ENCODE measurements around the gene MFNG. TPM values are rescaled to one million over a fixed set of nuclear protein-coding genes. Genes with fewer than 3 reads are reported as not detected.

The MFNG gene
- total and polyA plus RNA-seq, 2 donors (not counting 1 experiment from before 2014, with no cell fraction given), result 0.15 TPM; not detected in 1

DNA sequence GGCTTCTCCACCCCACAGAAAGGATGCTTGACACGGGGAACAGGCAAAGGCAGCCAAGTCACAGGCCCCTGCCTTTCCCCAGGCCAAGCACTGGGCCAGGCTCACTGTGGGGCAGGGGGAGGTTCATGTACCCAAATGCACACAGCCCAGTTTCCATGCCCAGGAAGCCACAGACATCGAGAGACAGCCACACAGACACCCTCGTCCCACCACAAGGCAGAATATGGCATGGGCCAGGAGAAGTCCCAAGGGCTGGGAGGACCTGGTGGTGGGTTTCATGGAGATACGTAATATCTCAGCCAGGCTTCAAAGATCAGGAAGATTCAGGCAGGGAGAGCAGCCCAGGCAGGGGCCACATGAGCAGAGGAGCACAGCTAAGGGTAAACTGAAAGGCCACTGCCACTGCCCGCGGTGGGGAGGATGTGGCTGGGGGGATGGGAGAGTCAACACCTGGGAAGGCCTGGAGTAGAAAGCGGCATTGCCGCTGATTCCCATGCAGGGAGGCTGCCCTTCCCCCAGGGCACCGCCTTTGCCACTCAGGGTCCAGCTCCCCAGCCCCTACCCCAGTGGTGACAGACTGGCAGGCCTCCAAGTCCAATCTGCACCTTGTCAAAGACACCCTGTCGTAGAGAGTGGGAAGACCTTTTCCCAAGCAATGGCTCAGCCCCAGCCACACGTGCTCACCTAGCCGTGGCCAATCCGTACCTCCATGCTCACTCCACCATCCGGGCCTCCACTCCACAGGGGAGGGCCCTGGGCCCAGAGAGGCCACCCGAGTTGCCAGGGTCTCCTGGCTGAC is 2.4 kb upstream of the MFNG start:
- Histone ChIP-seq H3K9ac (ENCODE audit: insufficient read depth, low read length) (no peak overlapping the region), H3K27ac (ENCODE audit: insufficient read depth, low read length) (no peak overlapping the region), H3K9me3 (ENCODE audit: control insufficient read depth, insufficient read depth, low read depth, low read length) (no peaks in the 10 kb centered on the region), H2AFZ (ENCODE audit: low read length) (no peak overlapping the region), H3K27me3 (ENCODE audit: control insufficient read depth, insufficient read depth, low read length) (peaks cover 3% of the 10 kb centered on the region), H4K20me1 (ENCODE audit: control insufficient read depth, extremely low read depth, insufficient read depth, low read length) (no peaks in the 10 kb centered on the region), H3K4me2 (ENCODE audit: extremely low read depth, insufficient read depth, low read length) (no peak overlapping the region), H3K36me3 (ENCODE audit: control insufficient read depth, insufficient read depth, low read length) (no peaks in the 10 kb centered on the region), H3K4me3 (replicated peaks in 1 of 4; ENCODE audit: control extremely low read depth in 1 of 4, insufficient read depth in 1 of 4, low read depth in 3 of 4, low read length in 4 of 4) (no peak overlapping the region), H3K79me2 (ENCODE audit: control insufficient read depth, insufficient read depth, low read length) (no peaks in the 10 kb centered on the region), H3K4me1 (ENCODE audit: control insufficient read depth, extremely low read depth, insufficient read depth, low read length) (peaks cover 2% of the 10 kb centered on the region)
- TF ChIP-seq EZH2 (IDR thresholded peaks at IDR 0.05; ENCODE audit: low read length, missing control alignments), result no peak
- no peak for DNase-seq (ENCODE audit: low read depth in 2 of 2)

DNA sequence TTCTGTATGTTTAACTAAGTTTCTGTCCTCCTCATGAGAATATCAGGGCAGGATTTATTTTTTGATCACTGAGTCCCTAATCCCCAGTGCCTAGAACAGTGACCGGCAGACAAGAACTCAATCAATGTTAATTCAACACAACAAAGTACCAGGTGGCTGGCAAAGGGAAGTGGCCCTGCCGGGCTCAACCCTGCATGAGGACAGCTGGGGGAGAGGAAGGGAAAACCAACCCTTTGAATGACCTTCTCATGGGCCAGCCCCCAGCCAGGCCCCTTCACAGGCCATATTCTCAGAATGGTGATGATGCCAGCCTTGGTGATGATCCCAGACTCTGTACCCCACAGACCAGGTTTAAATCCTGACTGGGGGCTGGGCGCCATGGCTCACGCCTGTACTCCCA is 1.4 kb upstream of the MFNG start:
- H3K9ac ChIP-seq (ENCODE audit: insufficient read depth, low read length), result no peak overlapping the region
- no peak overlapping the region for H2AFZ ChIP-seq (ENCODE audit: low read length)
- H3K79me2 ChIP-seq (ENCODE audit: control insufficient read depth, insufficient read depth, low read length), result no peaks in the 10 kb centered on the region
- no peak overlapping the region for H3K4me2 ChIP-seq (ENCODE audit: extremely low read depth, insufficient read depth, low read length)
- no peaks in the 10 kb centered on the region for H3K9me3 ChIP-seq (ENCODE audit: control insufficient read depth, insufficient read depth, low read depth, low read length)
- no peak for TF ChIP-seq EZH2 (IDR thresholded peaks at IDR 0.05; ENCODE audit: low read length, missing control alignments)
- TF ChIP-seq, protein P1, sequence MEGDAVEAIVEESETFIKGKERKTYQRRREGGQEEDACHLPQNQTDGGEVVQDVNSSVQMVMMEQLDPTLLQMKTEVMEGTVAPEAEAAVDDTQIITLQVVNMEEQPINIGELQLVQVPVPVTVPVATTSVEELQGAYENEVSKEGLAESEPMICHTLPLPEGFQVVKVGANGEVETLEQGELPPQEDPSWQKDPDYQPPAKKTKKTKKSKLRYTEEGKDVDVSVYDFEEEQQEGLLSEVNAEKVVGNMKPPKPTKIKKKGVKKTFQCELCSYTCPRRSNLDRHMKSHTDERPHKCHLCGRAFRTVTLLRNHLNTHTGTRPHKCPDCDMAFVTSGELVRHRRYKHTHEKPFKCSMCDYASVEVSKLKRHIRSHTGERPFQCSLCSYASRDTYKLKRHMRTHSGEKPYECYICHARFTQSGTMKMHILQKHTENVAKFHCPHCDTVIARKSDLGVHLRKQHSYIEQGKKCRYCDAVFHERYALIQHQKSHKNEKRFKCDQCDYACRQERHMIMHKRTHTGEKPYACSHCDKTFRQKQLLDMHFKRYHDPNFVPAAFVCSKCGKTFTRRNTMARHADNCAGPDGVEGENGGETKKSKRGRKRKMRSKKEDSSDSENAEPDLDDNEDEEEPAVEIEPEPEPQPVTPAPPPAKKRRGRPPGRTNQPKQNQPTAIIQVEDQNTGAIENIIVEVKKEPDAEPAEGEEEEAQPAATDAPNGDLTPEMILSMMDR (conservative IDR thresholded peaks at IDR 0.05 in 1 of 2, IDR thresholded peaks at IDR 0.05 in 1 of 2; ENCODE audit: low read depth in 1 of 2, low read length in 2 of 2), result no peak
- H3K36me3 ChIP-seq (ENCODE audit: control insufficient read depth, insufficient read depth, low read length), result no peaks in the 10 kb centered on the region
- no peak overlapping the region for H3K27ac ChIP-seq (ENCODE audit: insufficient read depth, low read length)
- H4K20me1 ChIP-seq (ENCODE audit: control insufficient read depth, extremely low read depth, insufficient read depth, low read length), result no peaks in the 10 kb centered on the region
- no peak for DNase-seq (ENCODE audit: low read depth in 2 of 2)
- peaks cover 2% of the 10 kb centered on the region for H3K4me1 ChIP-seq (ENCODE audit: control insufficient read depth, extremely low read depth, insufficient read depth, low read length)
- H3K27me3 ChIP-seq (ENCODE audit: control insufficient read depth, insufficient read depth, low read length), result peaks cover 3% of the 10 kb centered on the region
- H3K4me3 ChIP-seq (replicated peaks in 1 of 4; ENCODE audit: control extremely low read depth in 1 of 4, insufficient read depth in 1 of 4, low read depth in 3 of 4, low read length in 4 of 4), result no peak overlapping the region

DNA sequence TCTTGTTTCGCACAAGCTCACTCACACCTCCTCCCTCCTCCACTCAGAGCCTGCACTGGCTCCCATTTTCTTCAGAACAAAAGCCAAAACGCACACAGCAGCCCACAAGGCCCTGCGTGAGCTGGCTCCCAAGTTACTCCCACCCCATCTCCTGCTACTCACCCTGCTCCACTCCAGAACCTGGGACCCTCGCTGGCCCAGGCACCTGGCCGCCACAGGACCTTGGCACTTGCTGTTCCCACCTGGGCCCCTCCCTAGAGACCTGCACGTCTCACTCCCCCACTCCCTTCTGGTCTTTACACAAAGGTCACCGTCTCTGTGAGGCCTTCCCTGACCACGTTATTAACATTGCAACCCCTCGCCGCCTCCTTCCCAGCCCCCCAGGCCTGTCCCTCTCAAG is 945 bp upstream of the MFNG start:
- Histone ChIP-seq H3K27me3 (ENCODE audit: control insufficient read depth, insufficient read depth, low read length) (peaks cover 3% of the 10 kb centered on the region), H3K9ac (ENCODE audit: insufficient read depth, low read length) (no peak overlapping the region), H3K9me3 (ENCODE audit: control insufficient read depth, insufficient read depth, low read depth, low read length) (no peaks in the 10 kb centered on the region), H3K27ac (ENCODE audit: insufficient read depth, low read length) (no peak overlapping the region), H4K20me1 (ENCODE audit: control insufficient read depth, extremely low read depth, insufficient read depth, low read length) (no peaks in the 10 kb centered on the region), H3K4me2 (ENCODE audit: extremely low read depth, insufficient read depth, low read length) (no peak overlapping the region), H3K4me3 (replicated peaks in 1 of 4; ENCODE audit: control extremely low read depth in 1 of 4, insufficient read depth in 1 of 4, low read depth in 3 of 4, low read length in 4 of 4) (no peak overlapping the region), H2AFZ (ENCODE audit: low read length) (no peak overlapping the region), H3K4me1 (ENCODE audit: control insufficient read depth, extremely low read depth, insufficient read depth, low read length) (peaks cover 2% of the 10 kb centered on the region), H3K79me2 (ENCODE audit: control insufficient read depth, insufficient read depth, low read length) (no peaks in the 10 kb centered on the region), H3K36me3 (ENCODE audit: control insufficient read depth, insufficient read depth, low read length) (no peaks in the 10 kb centered on the region)
- no peak for DNase-seq (ENCODE audit: low read depth in 2 of 2)
- TF ChIP-seq, protein P1 (conservative IDR thresholded peaks at IDR 0.05 in 1 of 2, IDR thresholded peaks at IDR 0.05 in 1 of 2; ENCODE audit: low read depth in 1 of 2, low read length in 2 of 2), result no peak
- no peak for TF ChIP-seq EZH2 (IDR thresholded peaks at IDR 0.05; ENCODE audit: low read length, missing control alignments)
